ENCODE data around the gene PNMA8B. TPM values are rescaled to one million over a fixed set of nuclear protein-coding genes. Genes with fewer than 3 reads are reported as not detected.

Gene PNMA8B, protein sequence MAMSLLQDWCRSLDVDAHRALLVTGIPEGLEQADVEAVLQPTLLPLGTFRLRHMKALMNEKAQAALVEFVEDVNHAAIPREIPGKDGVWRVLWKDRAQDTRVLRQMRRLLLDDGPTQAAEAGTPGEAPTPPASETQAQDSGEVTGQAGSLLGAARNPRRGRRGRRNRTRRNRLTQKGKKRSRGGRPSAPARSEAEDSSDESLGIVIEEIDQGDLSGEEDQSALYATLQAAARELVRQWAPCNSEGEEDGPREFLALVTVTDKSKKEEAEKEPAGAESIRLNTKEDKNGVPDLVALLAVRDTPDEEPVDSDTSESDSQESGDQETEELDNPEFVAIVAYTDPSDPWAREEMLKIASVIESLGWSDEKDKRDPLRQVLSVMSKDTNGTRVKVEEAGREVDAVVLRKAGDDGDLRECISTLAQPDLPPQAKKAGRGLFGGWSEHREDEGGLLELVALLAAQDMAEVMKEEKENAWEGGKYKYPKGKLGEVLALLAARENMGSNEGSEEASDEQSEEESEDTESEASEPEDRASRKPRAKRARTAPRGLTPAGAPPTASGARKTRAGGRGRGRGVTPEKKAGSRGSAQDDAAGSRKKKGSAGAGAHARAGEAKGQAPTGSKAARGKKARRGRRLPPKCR
- total RNA-seq: 0.32 and 0.43 TPM in 2 replicates

DNA sequence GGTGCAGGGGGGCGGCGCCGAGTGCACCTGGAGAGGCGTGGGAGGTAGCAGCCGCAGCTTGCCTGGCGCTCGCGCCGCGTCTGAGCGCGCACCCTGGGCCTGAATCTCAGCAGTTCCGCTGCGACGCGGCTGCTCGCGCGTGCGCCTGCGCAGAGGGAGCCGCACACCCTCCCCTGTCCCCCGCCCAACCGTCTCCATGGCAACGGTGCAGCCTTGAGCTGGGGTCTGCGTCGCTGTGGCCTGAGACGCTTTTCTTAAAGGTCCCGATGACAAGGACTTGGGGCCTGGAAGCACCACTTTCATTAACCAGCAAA is at the start of gene PNMA8B:
Gene PNMA8B (minus strand): TSS at position 82 of the 314 bp plus-strand sequence. CDS start 402 bp downstream, outside the sequence.
- TF ChIP-seq, protein P1, sequence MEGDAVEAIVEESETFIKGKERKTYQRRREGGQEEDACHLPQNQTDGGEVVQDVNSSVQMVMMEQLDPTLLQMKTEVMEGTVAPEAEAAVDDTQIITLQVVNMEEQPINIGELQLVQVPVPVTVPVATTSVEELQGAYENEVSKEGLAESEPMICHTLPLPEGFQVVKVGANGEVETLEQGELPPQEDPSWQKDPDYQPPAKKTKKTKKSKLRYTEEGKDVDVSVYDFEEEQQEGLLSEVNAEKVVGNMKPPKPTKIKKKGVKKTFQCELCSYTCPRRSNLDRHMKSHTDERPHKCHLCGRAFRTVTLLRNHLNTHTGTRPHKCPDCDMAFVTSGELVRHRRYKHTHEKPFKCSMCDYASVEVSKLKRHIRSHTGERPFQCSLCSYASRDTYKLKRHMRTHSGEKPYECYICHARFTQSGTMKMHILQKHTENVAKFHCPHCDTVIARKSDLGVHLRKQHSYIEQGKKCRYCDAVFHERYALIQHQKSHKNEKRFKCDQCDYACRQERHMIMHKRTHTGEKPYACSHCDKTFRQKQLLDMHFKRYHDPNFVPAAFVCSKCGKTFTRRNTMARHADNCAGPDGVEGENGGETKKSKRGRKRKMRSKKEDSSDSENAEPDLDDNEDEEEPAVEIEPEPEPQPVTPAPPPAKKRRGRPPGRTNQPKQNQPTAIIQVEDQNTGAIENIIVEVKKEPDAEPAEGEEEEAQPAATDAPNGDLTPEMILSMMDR (IDR thresholded peaks at IDR 0.05; ENCODE audit: insufficient read depth, low read depth, low read length): no peak
- DNase-seq (ENCODE audit: low read depth): peak; percentile 37
- H3K4me3 ChIP-seq (ENCODE audit: low read depth, low read length): peak within 1 kb of the TSS; percentile 54

DNA sequence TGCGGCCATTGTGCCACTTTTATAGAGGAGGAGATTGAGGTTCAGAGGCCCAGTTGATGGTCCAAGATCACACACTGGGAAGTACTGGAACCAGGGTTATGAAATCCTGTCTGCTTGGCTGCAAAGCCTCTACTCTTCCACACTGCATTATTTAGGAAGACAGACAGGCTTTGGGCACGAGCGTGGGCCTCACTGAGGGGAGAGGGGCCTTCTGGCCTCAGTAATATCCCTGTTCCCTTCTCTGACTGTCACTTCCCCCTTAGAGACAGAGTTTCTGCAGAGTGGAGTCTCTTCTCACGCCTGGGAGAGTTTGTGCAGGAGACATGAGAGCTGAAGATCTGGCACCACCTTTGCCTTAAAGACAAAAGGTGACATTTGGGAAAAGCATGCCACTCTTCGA is 49.0 kb upstream of the PNMA8B start:
- no peak for DNase-seq (ENCODE audit: low read depth)
- H3K4me3 ChIP-seq (ENCODE audit: low read depth, low read length): no peak overlapping the region
- TF ChIP-seq, protein P1 (IDR thresholded peaks at IDR 0.05; ENCODE audit: insufficient read depth, low read depth, low read length): no peak

DNA sequence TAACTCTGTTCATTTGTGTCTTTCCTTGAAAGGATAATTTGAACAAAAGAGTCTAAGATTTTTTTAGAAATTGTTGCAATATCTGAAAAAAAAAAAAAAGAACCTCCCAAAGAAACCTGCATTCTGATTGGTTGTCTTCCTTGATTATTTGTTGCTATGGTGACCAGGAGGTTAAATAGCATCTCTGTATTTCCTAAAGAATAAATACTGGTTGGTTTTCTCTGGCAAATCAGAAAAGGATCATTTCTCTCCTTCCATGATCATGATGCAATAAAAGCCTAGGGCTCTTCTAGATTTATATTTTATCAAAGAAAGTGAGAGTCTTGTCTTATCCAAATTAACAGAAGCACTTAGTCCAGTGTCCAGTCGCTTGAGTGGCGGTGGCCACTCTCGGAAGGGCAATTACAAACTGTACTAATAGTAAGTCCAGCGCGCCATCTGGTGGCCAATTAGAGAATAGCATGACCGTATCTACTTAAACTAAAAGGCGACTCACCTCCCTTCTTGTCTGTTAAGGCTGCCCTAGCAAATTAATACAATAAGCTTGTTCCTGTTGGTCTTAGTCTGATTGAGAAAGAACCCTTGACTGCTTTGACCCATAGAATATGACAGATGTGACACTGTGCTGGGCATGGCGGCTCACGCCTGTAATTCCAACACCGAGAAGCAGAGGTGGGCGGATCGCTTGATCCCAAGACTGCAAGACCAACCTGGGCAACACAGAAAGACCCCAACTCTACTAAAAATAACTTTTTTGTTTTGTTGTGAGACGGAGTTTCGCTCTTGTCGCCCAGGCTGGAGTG is 47.0 kb upstream of the PNMA8B start:
- TF ChIP-seq, protein P1 (IDR thresholded peaks at IDR 0.05; ENCODE audit: insufficient read depth, low read depth, low read length): peak; percentile 80
- no peak overlapping the region for H3K4me3 ChIP-seq (ENCODE audit: low read depth, low read length)
- peak; percentile 91 for DNase-seq (ENCODE audit: low read depth)

DNA sequence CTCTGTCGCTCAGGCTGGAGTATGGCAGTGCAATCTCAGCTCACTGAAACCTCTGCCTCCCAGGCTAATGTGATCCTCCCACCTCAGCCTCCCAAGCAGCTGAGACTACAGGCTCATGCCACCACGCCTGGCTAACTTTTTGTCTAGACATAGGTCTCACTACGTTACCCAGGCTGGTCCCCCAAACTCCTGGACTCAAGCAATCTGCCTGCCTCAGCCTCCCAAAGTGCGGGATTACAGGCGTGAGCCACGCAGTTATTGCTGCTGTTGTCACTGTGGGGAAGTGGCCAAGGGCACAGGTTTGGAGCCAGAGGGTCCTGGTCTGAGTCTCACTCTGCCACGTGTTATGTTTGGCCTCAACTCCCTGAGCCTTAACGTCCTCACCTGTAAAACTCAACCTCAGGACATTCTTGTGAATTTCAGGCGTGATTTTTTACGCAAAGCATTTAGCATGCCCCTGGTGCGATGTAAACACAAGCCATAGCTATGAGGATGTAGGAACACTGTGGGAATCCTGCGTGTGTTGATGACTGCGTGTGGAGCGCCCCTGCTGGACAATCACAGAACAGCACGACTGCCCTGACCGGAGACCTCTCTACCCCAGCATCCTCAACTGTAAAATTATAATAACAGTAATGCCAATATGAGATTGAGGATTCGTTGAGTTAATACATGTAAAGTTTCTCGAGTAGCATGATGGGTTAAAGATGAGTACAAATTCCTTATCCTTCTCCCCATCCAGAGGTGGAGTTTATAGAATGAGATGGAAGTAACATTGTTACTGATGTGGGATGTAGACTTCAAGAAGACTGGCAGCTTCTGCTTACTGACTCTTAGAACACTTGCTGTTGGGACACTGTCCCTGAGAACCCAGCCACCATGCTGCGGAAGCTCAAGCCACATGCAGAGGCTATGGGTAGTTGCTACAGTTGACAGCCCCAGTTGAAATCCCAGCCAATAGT is 41.8 kb upstream of the PNMA8B start:
- TF ChIP-seq, protein P1 (IDR thresholded peaks at IDR 0.05; ENCODE audit: insufficient read depth, low read depth, low read length): peak; percentile 95
- peak; percentile 34 for DNase-seq (ENCODE audit: low read depth)
- H3K4me3 ChIP-seq (ENCODE audit: low read depth, low read length): no peak overlapping the region

DNA sequence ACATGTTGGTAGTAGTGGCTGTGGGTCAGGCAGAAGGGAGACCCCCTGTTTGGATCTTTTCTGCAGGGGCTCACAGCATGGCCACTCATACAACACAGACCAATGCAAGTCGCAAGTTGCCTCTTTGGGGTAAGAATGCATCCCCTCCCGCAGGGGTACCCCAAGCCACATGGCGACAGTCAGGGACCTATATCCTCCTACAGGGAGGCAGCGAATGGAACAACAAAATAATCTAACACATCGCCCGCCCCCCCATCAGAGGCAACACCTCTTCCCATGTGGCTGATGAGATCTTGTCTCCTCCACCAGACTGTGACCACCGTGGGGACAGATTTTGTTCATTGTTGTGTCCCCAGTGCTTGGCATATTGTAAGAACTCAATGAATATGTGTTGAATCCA is 40.7 kb upstream of the PNMA8B start:
- TF ChIP-seq, protein P1 (IDR thresholded peaks at IDR 0.05; ENCODE audit: insufficient read depth, low read depth, low read length): no peak
- H3K4me3 ChIP-seq (ENCODE audit: low read depth, low read length): no peak overlapping the region
- no peak for DNase-seq (ENCODE audit: low read depth)

DNA sequence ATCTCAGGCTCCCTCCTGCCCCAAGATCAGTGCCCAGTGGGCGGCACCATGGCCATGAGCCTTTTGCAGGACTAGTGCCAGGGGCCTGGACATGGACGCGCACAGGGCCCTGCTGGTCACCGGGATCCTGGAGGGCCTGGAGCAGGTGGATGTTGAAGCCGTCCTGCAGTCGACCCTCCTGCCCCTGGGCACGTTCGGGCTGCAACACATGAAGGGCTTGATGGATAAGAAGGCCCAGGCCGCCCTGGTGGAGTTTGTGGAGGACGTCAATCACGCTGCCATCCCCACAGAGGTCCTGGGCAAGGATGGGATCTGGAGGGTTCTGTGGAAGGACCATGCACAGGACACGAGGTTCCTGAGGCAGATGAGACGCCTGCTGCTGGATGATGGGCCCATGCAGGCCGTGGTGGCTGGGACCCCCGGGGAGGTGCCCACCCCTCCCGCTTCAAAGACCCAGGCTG is 38.0 kb upstream of the PNMA8B start:
- no peak overlapping the region for H3K4me3 ChIP-seq (ENCODE audit: low read depth, low read length)
- DNase-seq (ENCODE audit: low read depth): no peak
- TF ChIP-seq, protein P1 (IDR thresholded peaks at IDR 0.05; ENCODE audit: insufficient read depth, low read depth, low read length): no peak

Data from fibroblast of villous mesenchyme (primary cell).